Vein endothelial cell (primary cell): Measurements from ENCODE around the gene CDC73. TPM values are rescaled to one million over a fixed set of nuclear protein-coding genes. Genes with fewer than 3 reads are reported as not detected.

Source experiments
- small RNA-seq: library from RNA; depleted of rRNA; stranded (forward); fragments of <200 nt; gene quantifications from one replicate; pipeline ENCODE3, GENCODE V24; 2012
- total RNA-seq: library from RNA; depleted of rRNA; stranded (reverse); fragments of >200 nt; gene quantifications from 2 replicates; pipeline ENCODE4 v1.2.3, GENCODE V29; 2012

The CDC73 gene
- 24.8 and 33.0 TPM in 2 replicates for total RNA-seq

GRCh38 chr1:193121616-193122593 lies at the start of gene CDC73:
TSS of gene CDC73 (plus strand) at chr1:193122031. CDS start at chr1:193122201, 170 bp downstream.

GRCh38 chr1:193104907-193105820 lies 16.7 kb upstream of the CDC73 start, which contains the start of gene GLRX2:
TSS of gene GLRX2 (minus strand) at chr1:193105414. CDS start at chr1:193105382, 32 bp downstream.

GRCh38 chr1:193185901-193186731 lies 64.3 kb downstream of the CDC73 start, which contains the start of gene B3GALT2:
TSS of gene B3GALT2 (minus strand) at chr1:193186613. CDS start at chr1:193181562, 5,051 bp downstream.

Small RNA genes lying within 50 kb of the gene (small RNA-seq; reads per million reads assigned to genes)
- gene MIR1278 = not detected

Other genes with a start within 250 kb of the CDC73 start
- gene UCHL5, start 62.7 kb upstream of the CDC73 start, total RNA-seq = 20.9 and 32.3 TPM in 2 replicates
- 148 and 150 TPM in 2 replicates for gene RO60, start 62.4 kb upstream of the CDC73 start, total RNA-seq
- gene GLRX2, start 16.6 kb upstream of the CDC73 start, total RNA-seq = 3.6 and 7.2 TPM in 2 replicates
- gene B3GALT2, start 64.6 kb downstream of the CDC73 start, total RNA-seq = 0.33 and 0.67 TPM in 2 replicates